GM19193 (cell line): ENCODE results near the gene RPL23.

ENCODE experiments used
- POLR2A ChIP-seq: IDR thresholded peaks from 4 replicates; pipeline ENCODE4 v1.6.1; 2011; ENCODE audit not compliant: insufficient read depth, insufficient read length; ENCODE audit errors: extremely low read depth

Gene RPL23

GRCh38 chr17:38853292-38854219 lies at the start of gene RPL23:
Gene RPL23, minus strand, starts transcription at chr17:38853721. Its CDS starts 11 bp downstream, at chr17:38853710.
- TF ChIP-seq POLR2A: peak; percentile 99

GRCh38 chr17:38900978-38901656 lies 47.6 kb upstream of the RPL23 start:
- no peak for TF ChIP-seq POLR2A

- TF ChIP-seq POLR2A: no peak
Measured at GRCh38 chr17:38899421-38899820, 45.9 kb upstream of the RPL23 start.

GRCh38 chr17:38898812-38899348 lies 45.4 kb upstream of the RPL23 start:
- peak; percentile 22 for TF ChIP-seq POLR2A

- TF ChIP-seq POLR2A: no peak
Measured at GRCh38 chr17:38898291-38898679, 44.8 kb upstream of the RPL23 start.

GRCh38 chr17:38897671-38898290 lies 44.3 kb upstream of the RPL23 start:
- no peak for TF ChIP-seq POLR2A

- TF ChIP-seq POLR2A: no peak
Measured at GRCh38 chr17:38897176-38897575, 43.7 kb upstream of the RPL23 start.

GRCh38 chr17:38896346-38896954 lies 42.9 kb upstream of the RPL23 start:
- TF ChIP-seq POLR2A: no peak

GRCh38 chr17:38894276-38894675 lies 40.8 kb upstream of the RPL23 start:
- no peak for TF ChIP-seq POLR2A

GRCh38 chr17:38893607-38894006 lies 40.1 kb upstream of the RPL23 start:
- TF ChIP-seq POLR2A: no peak

GRCh38 chr17:38893113-38893512 lies 39.6 kb upstream of the RPL23 start:
- TF ChIP-seq POLR2A: no peak

GRCh38 chr17:38892620-38893019 lies 39.1 kb upstream of the RPL23 start:
- no peak for TF ChIP-seq POLR2A

GRCh38 chr17:38892083-38892482 lies 38.6 kb upstream of the RPL23 start:
- TF ChIP-seq POLR2A: no peak

- no peak for TF ChIP-seq POLR2A
Measured at GRCh38 chr17:38891441-38891840, 37.9 kb upstream of the RPL23 start.

GRCh38 chr17:38890410-38890746 lies 36.9 kb upstream of the RPL23 start:
- no peak for TF ChIP-seq POLR2A
